Measurements from ENCODE around the gene MPHOSPH6.
"Not testable (repeated sequence)": the region's sequence is repeated elsewhere in the genome, so short reads cannot be mapped to it uniquely, and the experiment has no call there.

MPHOSPH6 gene, protein sequence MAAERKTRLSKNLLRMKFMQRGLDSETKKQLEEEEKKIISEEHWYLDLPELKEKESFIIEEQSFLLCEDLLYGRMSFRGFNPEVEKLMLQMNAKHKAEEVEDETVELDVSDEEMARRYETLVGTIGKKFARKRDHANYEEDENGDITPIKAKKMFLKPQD

DNA sequence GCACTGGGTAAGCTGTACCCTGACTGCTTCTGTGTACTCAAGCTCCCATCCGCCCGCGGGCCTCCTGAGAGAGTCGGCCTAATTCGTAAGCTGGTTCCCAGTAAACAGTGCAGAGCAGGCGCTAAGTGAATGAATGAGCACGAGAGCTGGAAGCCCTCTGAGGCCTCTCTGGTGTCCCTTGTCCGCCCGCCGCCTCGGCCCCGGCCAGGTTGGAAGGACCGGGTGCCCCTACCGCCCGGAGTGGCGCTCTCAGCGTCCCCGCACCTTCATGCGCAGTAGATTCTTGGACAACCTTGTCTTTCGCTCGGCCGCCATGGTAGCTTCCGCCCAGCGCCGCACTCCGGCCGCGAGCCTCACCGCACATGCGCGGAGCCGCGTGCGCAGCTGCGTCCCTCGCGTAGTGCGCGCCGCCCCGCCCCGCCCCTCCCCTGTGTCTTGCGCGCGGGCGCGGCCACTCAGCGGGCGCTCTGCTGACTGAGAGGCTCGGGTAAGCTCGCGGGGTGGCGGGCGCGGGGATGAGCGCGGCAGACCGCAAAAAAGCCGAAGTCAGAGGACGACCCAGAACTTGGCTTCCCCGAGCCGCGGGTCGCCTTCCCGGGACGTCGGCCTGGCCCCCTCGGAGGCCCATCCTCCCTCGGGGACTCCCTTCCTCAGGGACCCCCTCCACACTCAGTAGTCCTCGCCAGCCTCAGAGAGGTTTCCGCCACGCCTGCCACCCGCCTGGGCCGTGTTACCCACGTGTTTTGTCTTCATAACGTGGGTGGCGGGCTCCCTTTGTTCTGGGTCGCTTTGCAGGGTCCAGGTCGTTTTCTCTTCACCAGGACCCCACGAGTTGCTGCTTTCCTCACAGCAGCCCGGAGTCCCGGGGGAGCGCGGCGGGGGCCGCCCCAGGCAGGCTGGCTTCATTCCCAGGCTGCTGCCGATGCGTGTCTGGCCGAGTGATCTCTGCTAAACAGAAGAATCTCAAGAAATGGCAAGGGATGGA is at the start of gene MPHOSPH6:
MPHOSPH6 (minus strand) TSS at position 364 of the 985 bp plus-strand sequence; CDS start at position 315, 49 bp downstream.
- Mint-ChIP-seq H3K36me3 (ENCODE audit: low read depth) (peaks cover 37% of the 10 kb centered on the region), H3K27ac (peak within 1 kb of the TSS; percentile 93), H3K4me1 (ENCODE audit: low read depth) (peaks cover 9% of the 10 kb centered on the region), H3K27me3 (ENCODE audit: low read depth) (peaks cover 34% of the 10 kb centered on the region), H3K9me3 (peaks cover 12% of the 10 kb centered on the region), H3K4me3 (peak within 1 kb of the TSS; percentile 89)
- DNase-seq (ENCODE audit: low spot score) = peak; percentile 90

DNA sequence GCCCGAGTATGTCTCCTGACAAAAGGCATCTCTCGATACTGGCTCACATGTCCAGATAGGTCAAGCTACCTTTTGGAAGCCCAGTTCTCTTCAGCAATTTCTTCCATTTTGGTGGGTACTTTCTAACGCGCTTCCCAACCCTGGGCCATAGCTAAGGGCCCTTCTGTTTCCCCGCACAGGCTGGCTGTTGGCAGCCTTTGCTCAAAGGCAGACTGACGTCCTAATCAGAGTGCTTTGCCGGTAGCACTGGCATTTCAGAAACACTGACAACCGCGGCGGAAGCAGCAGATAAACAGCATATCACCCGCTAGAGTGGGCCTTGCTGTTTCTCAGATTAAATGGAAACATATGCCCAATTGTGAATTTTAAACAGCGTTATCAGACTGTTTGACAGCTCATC is 49.3 kb upstream of the MPHOSPH6 start:
- Mint-ChIP-seq H3K27ac (no peak overlapping the region), H3K4me1 (ENCODE audit: low read depth) (no peaks in the 10 kb centered on the region), H3K9me3 (no peaks in the 10 kb centered on the region), H3K4me3 (no peak overlapping the region), H3K36me3 (ENCODE audit: low read depth) (no peaks in the 10 kb centered on the region), H3K27me3 (ENCODE audit: low read depth) (peaks cover 13% of the 10 kb centered on the region)
- no peak for DNase-seq (ENCODE audit: low spot score)

DNA sequence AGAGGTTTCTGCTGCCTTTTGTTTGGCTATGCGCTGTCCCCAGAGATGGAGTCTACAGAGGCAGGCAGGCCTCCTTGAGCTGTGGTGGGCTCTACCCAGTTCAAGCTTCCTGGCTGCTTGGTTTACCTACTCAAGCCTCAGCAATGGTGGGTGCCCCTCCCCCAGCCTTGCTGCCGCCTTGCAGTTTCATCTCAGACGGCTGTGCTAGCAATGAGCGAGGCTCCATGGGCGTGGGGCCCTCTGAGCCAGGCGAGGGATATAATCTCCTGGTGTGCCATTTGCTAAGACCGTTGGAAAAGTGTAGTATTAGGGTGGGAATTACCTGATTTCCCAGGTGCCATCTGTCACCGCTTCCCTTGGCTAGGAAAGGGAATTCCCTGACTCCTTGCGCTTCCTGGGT is 39.3 kb upstream of the MPHOSPH6 start:
- not testable (repeated sequence) for H3K9me3 Mint-ChIP-seq; H3K4me1 Mint-ChIP-seq (ENCODE audit: low read depth); DNase-seq (ENCODE audit: low spot score); H3K4me3 Mint-ChIP-seq; H3K27ac Mint-ChIP-seq; H3K36me3 Mint-ChIP-seq (ENCODE audit: low read depth)
- peaks cover 25% of the 10 kb centered on the region for H3K27me3 Mint-ChIP-seq (ENCODE audit: low read depth)

DNA sequence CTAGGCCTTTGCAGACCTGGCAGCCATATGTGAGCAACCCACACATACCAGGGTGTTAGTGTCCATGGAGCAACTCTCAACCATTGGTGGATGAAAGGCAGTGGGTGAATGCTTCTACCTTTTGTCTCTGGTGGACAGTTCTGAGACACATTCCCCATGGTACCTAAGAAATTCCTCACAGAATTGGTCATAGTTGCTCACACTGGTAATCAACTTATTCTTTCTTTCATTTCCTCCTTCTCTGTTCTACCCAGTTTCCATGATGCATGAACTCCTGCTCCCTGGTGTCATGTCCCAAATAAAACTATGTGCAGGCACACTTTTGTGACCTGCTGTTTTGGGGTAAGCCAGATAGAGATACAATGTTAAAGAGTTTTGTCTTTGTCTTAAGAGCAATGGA is 33.2 kb upstream of the MPHOSPH6 start:
- Mint-ChIP-seq H3K4me3 (no peak overlapping the region), H3K9me3 (no peaks in the 10 kb centered on the region), H3K27ac (no peak overlapping the region), H3K4me1 (ENCODE audit: low read depth) (no peaks in the 10 kb centered on the region), H3K27me3 (ENCODE audit: low read depth) (peaks cover 18% of the 10 kb centered on the region), H3K36me3 (ENCODE audit: low read depth) (no peaks in the 10 kb centered on the region)
- no peak for DNase-seq (ENCODE audit: low spot score)

DNA sequence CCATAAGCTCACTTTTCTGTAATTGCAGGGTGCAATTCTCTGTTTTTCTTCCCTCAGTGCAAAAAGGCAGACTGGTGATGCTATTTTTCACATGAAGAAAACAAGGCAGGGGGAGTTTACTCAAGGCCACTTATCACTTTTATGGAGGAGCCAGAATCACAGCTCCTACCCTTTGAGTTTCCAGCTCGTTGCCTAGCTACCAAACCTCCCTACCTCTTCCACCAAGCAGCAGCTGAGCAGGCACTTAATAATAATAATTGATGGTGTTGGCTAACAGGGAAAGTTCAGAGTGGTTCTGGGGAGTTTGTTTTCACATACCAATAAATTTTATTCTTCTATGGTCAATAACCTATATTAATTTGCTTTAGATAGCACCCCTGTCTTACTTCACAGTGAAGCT is 31.9 kb upstream of the MPHOSPH6 start:
- Mint-ChIP-seq H3K9me3 (no peaks in the 10 kb centered on the region), H3K27ac (no peak overlapping the region), H3K4me3 (no peak overlapping the region), H3K27me3 (ENCODE audit: low read depth) (peaks cover 7% of the 10 kb centered on the region), H3K4me1 (ENCODE audit: low read depth) (no peaks in the 10 kb centered on the region), H3K36me3 (ENCODE audit: low read depth) (no peaks in the 10 kb centered on the region)
- no peak for DNase-seq (ENCODE audit: low spot score)

DNA sequence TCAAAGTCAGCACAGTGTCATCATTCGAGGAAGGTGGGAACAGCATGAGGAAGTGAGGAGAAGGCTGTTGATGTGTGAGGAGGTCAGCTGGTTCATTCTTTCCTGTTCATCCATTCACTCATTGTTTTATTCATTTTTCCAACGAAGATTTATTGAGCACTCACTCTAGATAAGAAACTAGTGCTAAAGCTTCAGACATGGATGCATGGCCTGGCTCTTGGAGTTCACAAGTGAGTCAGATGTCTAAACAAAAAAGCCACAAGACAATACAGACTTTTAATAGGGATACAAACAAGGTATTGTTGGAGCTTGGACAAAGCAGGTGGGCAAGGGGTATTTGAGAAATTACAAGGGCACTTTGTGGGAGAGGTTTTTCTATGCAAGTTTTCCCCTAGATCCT is 31.3 kb upstream of the MPHOSPH6 start:
- H3K4me3 Mint-ChIP-seq = no peak overlapping the region
- no peaks in the 10 kb centered on the region for H3K36me3 Mint-ChIP-seq (ENCODE audit: low read depth)
- H3K4me1 Mint-ChIP-seq (ENCODE audit: low read depth) = peaks cover under 1% of the 10 kb centered on the region
- no peak for DNase-seq (ENCODE audit: low spot score)
- peaks cover 3% of the 10 kb centered on the region for H3K27me3 Mint-ChIP-seq (ENCODE audit: low read depth)
- no peaks in the 10 kb centered on the region for H3K9me3 Mint-ChIP-seq
- no peak overlapping the region for H3K27ac Mint-ChIP-seq

DNA sequence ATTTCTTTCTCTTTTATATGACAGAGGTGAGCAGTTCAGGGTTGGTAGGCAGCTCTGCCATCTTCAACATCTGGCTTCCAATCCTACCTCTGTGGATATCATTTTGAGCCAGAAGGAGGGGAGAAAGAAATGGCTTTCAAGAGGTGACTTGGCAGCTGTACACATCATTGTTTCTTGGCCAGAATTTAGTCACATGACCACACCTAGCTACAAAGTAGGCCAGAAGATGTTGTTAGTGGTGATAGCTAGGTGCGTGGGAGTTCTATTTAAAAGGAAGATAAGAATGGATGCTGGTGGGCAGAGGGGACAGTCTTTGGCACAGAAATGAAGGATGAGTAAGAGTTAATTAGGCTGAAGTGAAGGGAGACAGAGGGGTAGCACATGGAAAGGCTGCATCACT is 29.2 kb upstream of the MPHOSPH6 start:
- H3K27me3 Mint-ChIP-seq (ENCODE audit: low read depth) = peaks cover 3% of the 10 kb centered on the region
- no peaks in the 10 kb centered on the region for H3K36me3 Mint-ChIP-seq (ENCODE audit: low read depth)
- no peak for DNase-seq (ENCODE audit: low spot score)
- H3K9me3 Mint-ChIP-seq = no peaks in the 10 kb centered on the region
- H3K4me3 Mint-ChIP-seq = no peak overlapping the region
- no peak overlapping the region for H3K27ac Mint-ChIP-seq
- peaks cover 6% of the 10 kb centered on the region for H3K4me1 Mint-ChIP-seq (ENCODE audit: low read depth)

DNA sequence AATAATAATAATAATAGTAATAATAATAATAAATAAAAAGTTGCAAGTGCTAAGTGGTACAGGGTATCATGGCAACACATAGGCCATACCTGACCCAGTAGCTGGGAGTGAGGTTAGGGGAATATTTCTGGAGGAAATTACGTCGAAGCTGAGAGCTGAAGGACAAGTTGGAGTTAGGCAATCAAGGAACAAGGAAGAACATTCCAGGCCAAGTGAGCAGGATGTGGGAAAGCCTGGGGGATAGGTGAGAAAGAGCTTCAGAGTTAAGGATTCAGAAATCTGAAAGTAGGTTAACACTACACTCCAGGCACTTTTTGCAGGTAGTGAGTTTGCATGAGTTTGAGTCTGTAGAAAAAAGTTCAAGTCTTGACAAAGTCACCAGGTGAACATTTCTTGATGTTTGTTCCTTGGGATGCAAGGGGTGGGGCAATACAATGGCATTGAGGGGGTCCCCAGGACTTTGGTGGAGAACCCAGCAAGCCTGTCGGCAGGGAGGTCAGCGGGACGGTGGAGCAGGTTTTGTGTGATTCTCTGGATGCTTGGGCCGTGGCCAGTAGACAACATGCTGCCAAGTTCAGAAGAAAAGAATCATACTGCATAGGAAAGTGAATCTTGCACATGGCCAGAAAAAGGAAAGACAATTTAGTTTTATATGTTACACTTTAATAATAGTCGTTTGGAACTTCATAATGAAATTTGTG is 27.7 kb upstream of the MPHOSPH6 start:
- Mint-ChIP-seq H3K27me3 (ENCODE audit: low read depth) (peaks cover 1% of the 10 kb centered on the region), H3K4me3 (no peak overlapping the region), H3K9me3 (peaks cover under 1% of the 10 kb centered on the region), H3K4me1 (ENCODE audit: low read depth) (peaks cover 13% of the 10 kb centered on the region), H3K27ac (no peak overlapping the region), H3K36me3 (ENCODE audit: low read depth) (peaks cover 4% of the 10 kb centered on the region)
- DNase-seq (ENCODE audit: low spot score) = no peak

DNA sequence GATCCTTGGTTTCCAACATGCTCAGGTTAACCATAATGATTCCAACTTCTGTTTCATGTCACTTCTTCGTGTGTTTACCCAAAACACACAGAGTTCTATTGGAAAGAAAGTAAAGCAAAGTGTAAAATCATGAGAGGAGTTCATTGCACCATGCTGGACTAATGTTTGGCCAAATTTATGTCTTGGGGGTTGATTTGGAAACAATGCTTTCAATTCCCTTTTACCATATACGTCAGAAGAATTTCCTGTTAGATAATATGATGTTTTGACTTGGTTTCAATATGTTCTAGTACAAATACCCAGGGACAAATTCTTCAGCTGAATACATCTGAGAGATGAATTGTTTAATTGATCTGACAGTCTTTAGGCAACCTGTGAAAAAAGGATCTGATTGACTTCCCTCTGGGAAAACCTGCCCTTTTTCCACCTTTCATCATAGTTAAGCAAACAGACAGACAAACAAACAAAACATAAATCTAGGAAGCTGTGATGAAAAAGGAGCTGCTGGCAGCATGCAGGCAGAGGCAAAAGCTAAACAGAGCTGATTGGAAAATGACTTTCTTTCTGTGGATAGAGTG is 26.0 kb upstream of the MPHOSPH6 start:
- Mint-ChIP-seq H3K9me3 (peaks cover 4% of the 10 kb centered on the region), H3K4me1 (ENCODE audit: low read depth) (peaks cover 16% of the 10 kb centered on the region), H3K36me3 (ENCODE audit: low read depth) (peaks cover 7% of the 10 kb centered on the region), H3K27ac (no peak overlapping the region), H3K27me3 (ENCODE audit: low read depth) (no peaks in the 10 kb centered on the region), H3K4me3 (no peak overlapping the region)
- no peak for DNase-seq (ENCODE audit: low spot score)

DNA sequence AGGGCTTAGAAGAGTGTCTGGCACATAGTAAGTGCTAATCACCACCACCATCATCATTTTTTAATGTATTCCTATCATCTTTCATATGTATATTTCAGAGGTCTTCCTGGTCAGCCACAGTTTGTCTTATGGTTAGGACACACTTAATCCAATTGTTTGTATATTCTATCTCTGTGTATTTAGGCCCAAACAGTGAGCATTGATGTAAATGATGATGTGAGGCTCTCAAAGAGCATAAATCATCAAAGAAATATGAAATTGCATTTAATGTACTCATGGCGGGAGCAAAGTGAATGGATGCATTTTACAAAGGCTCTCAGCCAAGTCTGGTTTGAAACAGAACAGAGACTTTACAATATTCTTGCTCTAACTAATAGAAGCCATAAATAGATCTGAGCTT is 24.1 kb upstream of the MPHOSPH6 start:
- Mint-ChIP-seq H3K27me3 (ENCODE audit: low read depth) (peaks cover 4% of the 10 kb centered on the region), H3K36me3 (ENCODE audit: low read depth) (peaks cover 7% of the 10 kb centered on the region), H3K4me3 (no peak overlapping the region), H3K27ac (no peak overlapping the region), H3K4me1 (ENCODE audit: low read depth) (peaks cover 19% of the 10 kb centered on the region), H3K9me3 (peaks cover 4% of the 10 kb centered on the region)
- DNase-seq (ENCODE audit: low spot score) = no peak

DNA sequence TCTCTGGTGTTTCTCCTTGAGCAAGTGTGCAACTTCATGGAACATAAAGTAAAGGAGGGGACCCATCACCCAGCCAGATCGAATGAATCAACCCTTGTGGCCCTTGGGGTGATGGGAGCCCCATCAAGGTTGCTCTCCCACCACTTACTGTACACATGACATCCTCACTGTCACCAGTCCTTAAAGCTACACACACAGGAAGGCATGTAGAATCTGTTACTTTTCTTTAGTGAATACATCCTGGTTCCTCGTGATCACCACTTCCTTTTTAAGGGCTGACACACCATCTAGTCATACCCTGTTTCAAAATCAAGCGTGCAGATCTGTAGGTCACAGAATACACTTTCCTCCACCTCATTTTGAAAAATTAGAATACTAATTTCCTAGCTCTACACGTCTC is 22.6 kb upstream of the MPHOSPH6 start:
- Mint-ChIP-seq H3K4me3 (peak overlapping the region; percentile 55), H3K4me1 (ENCODE audit: low read depth) (peaks cover 25% of the 10 kb centered on the region), H3K27me3 (ENCODE audit: low read depth) (peaks cover 4% of the 10 kb centered on the region), H3K27ac (peak overlapping the region; percentile 92), H3K36me3 (ENCODE audit: low read depth) (peaks cover 7% of the 10 kb centered on the region), H3K9me3 (peaks cover 4% of the 10 kb centered on the region)
- peak; percentile 55 for DNase-seq (ENCODE audit: low spot score)

DNA sequence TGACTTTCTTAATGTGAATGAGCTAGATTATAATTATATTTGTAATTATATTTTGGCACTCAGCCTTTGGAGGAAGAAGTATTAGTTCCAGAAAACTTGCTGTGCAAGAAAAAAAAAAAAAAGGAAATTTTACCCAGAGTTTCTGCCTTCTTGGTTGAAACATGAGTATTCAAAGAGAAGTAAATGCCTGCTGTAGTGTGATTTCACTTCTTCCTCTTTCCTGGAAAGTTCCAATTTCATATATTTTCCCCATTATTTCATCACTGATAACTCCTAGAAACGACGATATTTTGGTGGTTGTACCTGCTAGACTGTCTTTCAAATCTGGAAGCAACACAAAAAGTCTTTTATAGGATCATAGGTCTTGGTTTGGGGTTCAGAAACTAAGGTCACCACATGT is 20.4 kb upstream of the MPHOSPH6 start:
- H3K9me3 Mint-ChIP-seq = peaks cover 4% of the 10 kb centered on the region
- DNase-seq (ENCODE audit: low spot score) = no peak
- H3K4me1 Mint-ChIP-seq (ENCODE audit: low read depth) = peaks cover 25% of the 10 kb centered on the region
- peaks cover 7% of the 10 kb centered on the region for H3K36me3 Mint-ChIP-seq (ENCODE audit: low read depth)
- H3K4me3 Mint-ChIP-seq = no peak overlapping the region
- H3K27ac Mint-ChIP-seq = no peak overlapping the region
- peaks cover 5% of the 10 kb centered on the region for H3K27me3 Mint-ChIP-seq (ENCODE audit: low read depth)

DNA sequence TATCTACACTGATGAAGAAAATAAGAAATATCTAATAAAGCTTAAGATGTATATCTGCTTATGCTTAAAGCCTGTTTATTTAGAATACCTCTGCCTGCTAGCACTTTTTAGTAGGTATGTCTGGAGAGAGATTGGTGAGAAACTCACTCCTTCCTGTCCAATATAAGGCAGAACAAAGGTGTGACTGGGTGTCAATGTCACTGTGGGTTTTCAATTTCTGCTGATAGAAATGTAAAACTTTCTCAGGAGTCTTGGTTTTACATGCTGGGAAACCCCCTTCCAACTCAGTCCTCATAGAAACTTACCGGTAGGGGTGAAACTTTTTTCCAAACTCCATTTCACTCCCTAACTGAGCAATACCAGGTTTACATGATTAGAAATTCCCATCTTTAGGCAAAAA is 17.8 kb upstream of the MPHOSPH6 start:
- no peak overlapping the region for H3K27ac Mint-ChIP-seq
- DNase-seq (ENCODE audit: low spot score) = peak; percentile 26
- peaks cover 4% of the 10 kb centered on the region for H3K36me3 Mint-ChIP-seq (ENCODE audit: low read depth)
- peaks cover 4% of the 10 kb centered on the region for H3K9me3 Mint-ChIP-seq
- no peak overlapping the region for H3K4me3 Mint-ChIP-seq
- H3K27me3 Mint-ChIP-seq (ENCODE audit: low read depth) = peaks cover 15% of the 10 kb centered on the region
- H3K4me1 Mint-ChIP-seq (ENCODE audit: low read depth) = peaks cover 19% of the 10 kb centered on the region

DNA sequence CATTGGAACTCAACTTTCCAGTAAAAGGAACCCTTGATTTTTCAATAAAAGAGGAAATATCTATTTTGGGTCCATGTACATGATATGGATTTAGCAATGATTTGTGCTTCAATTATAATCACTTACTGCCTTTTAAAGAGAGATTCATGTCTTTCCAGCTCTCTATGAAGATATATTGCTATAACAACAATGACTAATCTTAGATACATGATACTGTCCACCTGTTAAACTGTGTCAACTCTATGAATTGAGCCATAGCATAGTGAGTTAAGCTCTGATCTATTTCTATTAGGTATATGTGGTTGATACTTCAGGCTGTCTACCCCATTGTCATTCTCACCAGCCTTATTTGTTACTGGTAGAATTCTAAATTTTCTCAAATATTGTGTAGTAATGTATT is 15.0 kb upstream of the MPHOSPH6 start:
- Mint-ChIP-seq H3K4me1 (ENCODE audit: low read depth) (peaks cover 12% of the 10 kb centered on the region), H3K9me3 (no peaks in the 10 kb centered on the region), H3K36me3 (ENCODE audit: low read depth) (no peaks in the 10 kb centered on the region), H3K27ac (no peak overlapping the region), H3K4me3 (no peak overlapping the region), H3K27me3 (ENCODE audit: low read depth) (peaks cover 23% of the 10 kb centered on the region)
- DNase-seq (ENCODE audit: low spot score) = no peak
